ENCODE data around the gene NAA80. TPM values are rescaled to one million over a fixed set of nuclear protein-coding genes. Genes with fewer than 3 reads are reported as not detected.

Gene NAA80
- total and polyA plus RNA-seq, 2 of the 13 experiments (the other 11 are each of a cell fraction or from before 2014, with no cell fraction given) = 3.4 to 8.7 TPM

DNA sequence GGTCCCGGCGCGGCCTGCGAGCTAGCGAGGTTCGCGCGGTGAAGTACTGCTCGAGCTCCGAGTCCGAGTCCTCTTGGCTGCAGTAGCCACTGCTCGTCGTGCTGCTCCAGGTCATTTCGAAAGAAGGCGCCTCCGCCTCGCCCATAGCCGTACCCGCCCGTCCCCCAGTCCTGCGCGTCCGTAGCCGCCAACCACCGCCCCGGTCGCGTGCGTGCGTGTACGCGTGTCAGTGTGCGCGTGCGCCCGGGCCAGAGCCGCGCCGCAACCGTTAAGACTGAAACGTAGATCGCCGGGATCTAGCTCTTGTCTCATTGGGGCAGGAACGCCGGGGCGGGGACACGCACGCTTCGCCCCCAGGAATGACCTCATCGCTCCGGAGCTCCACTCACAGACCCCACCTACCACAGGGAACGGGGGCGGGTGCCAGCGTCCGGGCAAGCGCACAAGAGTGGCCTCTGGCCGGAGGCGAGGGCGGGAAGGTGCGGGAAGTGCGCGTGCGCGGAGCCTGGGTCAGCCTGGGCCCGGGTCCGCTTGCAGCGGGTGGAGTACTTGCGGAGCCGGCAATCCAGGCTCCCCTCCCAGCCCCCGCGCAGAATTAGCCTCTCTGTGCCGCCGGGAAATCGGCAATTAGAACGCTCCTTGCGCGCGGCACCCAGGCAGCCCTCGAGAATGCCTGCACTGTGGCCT lies 38.1 kb upstream of the NAA80 start (continued):
- TF ChIP-seq ZNF101 (CRISPR knock-in tag; IDR thresholded peaks at IDR 0.05; ENCODE audit: borderline replicate concordance, low read depth) = 0 out of 2 replicates have a peak, but pooled peaks have one; percentile 27
- no peak for TF ChIP-seq HNRNPH1 (optimal IDR thresholded peaks at IDR 0.05; ENCODE audit: low read depth, low read length)
- peak; percentile 60; the same call in 1 of the 2 replicates for TF ChIP-seq ZNF558 (CRISPR knock-in tag; IDR thresholded peaks at IDR 0.05; ENCODE audit: borderline replicate concordance)
- peak; percentile 82 for TF ChIP-seq CREB1 (IDR thresholded peaks at IDR 0.05)
- no peak; the same call in 1 of the 2 replicates for TF ChIP-seq CREB1 (CRISPR knock-in tag; IDR thresholded peaks at IDR 0.05)
- no peak for TF ChIP-seq FOXK2 (IDR thresholded peaks at IDR 0.05)
- TF ChIP-seq ZNF282 (IDR thresholded peaks at IDR 0.05; ENCODE audit: partially characterized antibody) = no peak
- TF ChIP-seq SMARCE1 (IDR thresholded peaks at IDR 0.05; ENCODE audit: borderline replicate concordance) = no peak
- 0 out of 2 replicates have a peak, but pooled peaks have one; percentile 33 for TF ChIP-seq ZFP41 (CRISPR knock-in tag; IDR thresholded peaks at IDR 0.05; ENCODE audit: borderline replicate concordance)
- no peak for TF ChIP-seq ADNP (CRISPR knock-in tag; IDR thresholded peaks at IDR 0.05)
- TF ChIP-seq ZNF570 (CRISPR knock-in tag; IDR thresholded peaks at IDR 0.05; ENCODE audit: borderline replicate concordance) = no peak
- no peak for TF ChIP-seq FIP1L1 (IDR thresholded peaks at IDR 0.05; ENCODE audit: borderline replicate concordance, insufficient read depth, low read depth, low read length)
- no peak for TF ChIP-seq ZEB1 (IDR thresholded peaks at IDR 0.05; ENCODE audit: insufficient replicate concordance, low read depth)
- peak; percentile 86 for TF ChIP-seq TFDP1 (CRISPR knock-in tag; IDR thresholded peaks at IDR 0.05; ENCODE audit: borderline replicate concordance)
- peak; percentile 65; the same call in 1 of the 2 replicates for TF ChIP-seq ERF (CRISPR knock-in tag; IDR thresholded peaks at IDR 0.05)
- TF ChIP-seq TERF1 (CRISPR knock-in tag; IDR thresholded peaks at IDR 0.05) = no peak
- TF ChIP-seq ZNF121 (CRISPR knock-in tag; IDR thresholded peaks at IDR 0.05) = no peak
- TF ChIP-seq NFYC (CRISPR knock-in tag; IDR thresholded peaks at IDR 0.05) = peak; percentile 67
- TF ChIP-seq, protein P1, sequence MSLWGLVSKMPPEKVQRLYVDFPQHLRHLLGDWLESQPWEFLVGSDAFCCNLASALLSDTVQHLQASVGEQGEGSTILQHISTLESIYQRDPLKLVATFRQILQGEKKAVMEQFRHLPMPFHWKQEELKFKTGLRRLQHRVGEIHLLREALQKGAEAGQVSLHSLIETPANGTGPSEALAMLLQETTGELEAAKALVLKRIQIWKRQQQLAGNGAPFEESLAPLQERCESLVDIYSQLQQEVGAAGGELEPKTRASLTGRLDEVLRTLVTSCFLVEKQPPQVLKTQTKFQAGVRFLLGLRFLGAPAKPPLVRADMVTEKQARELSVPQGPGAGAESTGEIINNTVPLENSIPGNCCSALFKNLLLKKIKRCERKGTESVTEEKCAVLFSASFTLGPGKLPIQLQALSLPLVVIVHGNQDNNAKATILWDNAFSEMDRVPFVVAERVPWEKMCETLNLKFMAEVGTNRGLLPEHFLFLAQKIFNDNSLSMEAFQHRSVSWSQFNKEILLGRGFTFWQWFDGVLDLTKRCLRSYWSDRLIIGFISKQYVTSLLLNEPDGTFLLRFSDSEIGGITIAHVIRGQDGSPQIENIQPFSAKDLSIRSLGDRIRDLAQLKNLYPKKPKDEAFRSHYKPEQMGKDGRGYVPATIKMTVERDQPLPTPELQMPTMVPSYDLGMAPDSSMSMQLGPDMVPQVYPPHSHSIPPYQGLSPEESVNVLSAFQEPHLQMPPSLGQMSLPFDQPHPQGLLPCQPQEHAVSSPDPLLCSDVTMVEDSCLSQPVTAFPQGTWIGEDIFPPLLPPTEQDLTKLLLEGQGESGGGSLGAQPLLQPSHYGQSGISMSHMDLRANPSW (CRISPR knock-in tag; IDR thresholded peaks at IDR 0.05; ENCODE audit: borderline replicate concordance) = peak; percentile 81; the same call in 1 of the 2 replicates
- TF ChIP-seq GPBP1L1 (CRISPR knock-in tag; IDR thresholded peaks at IDR 0.05) = no peak
- no peak for TF ChIP-seq CENPBD1 (CRISPR knock-in tag; IDR thresholded peaks at IDR 0.05; ENCODE audit: borderline replicate concordance, low read depth)
- TF ChIP-seq ELF3 (CRISPR knock-in tag; IDR thresholded peaks at IDR 0.05) = peak; percentile 55
